ENCODE data around the gene STK32B.

GRCh38 chr4:5511791-5512190 lies 460.5 kb downstream of the STK32B start:
- TF ChIP-seq CTCF (conservative IDR thresholded peaks at IDR 0.05; ENCODE audit: low read length) (no peak), EZH2phosphoT487 (IDR thresholded peaks at IDR 0.05; ENCODE audit: borderline replicate concordance, low read depth, low read length) (no peak)
